GM12875 (cell line): ENCODE results near the gene PAIP2B.
"Not testable (repeated sequence)": the region's sequence is repeated elsewhere in the genome, so short reads cannot be mapped to it uniquely, and the experiment has no call there.

Experiments used
- H3K4me3 ChIP-seq: one replicate; pipeline ENCODE4 v1.5.1; 2011; ENCODE audit warnings: low read depth, low read length, control low read depth
- CTCF ChIP-seq: IDR thresholded peaks from 2 replicates; pipeline ENCODE4 v1.5.1; 2011; ENCODE audit warnings: low read depth, mild to moderate bottlenecking, control low read depth, inconsistent platforms, low read length, moderate library complexity, borderline replicate concordance; ENCODE audit not compliant: insufficient read depth

PAIP2B gene

GRCh38 chr2:71206271-71206670, 20.6 kb downstream of the PAIP2B start:
- no peak for TF ChIP-seq CTCF
- H3K4me3 ChIP-seq: no peak overlapping the region

- H3K4me3 ChIP-seq: no peak overlapping the region
- no peak for TF ChIP-seq CTCF
Observed at GRCh38 chr2:71191570-71191943, 35.3 kb downstream of the PAIP2B start.

- no peak overlapping the region for H3K4me3 ChIP-seq
- TF ChIP-seq CTCF: no peak
Observed at GRCh38 chr2:71190656-71191569, 36.0 kb downstream of the PAIP2B start.

GRCh38 chr2:71187589-71187988, 39.3 kb downstream of the PAIP2B start:
- no peak for TF ChIP-seq CTCF

GRCh38 chr2:71186973-71187372, 39.9 kb downstream of the PAIP2B start:
- no peak overlapping the region for H3K4me3 ChIP-seq
- no peak for TF ChIP-seq CTCF

More at GRCh38 chr2:71187589-71187988, 39.3 kb downstream of the PAIP2B start:
- H3K4me3 ChIP-seq: no peak overlapping the region

- not testable (repeated sequence) for H3K4me3 ChIP-seq
Observed at GRCh38 chr2:71183306-71184115, 43.4 kb downstream of the PAIP2B start.

- no peak overlapping the region for H3K4me3 ChIP-seq
- TF ChIP-seq CTCF: no peak
Observed at GRCh38 chr2:71181316-71181715, 45.6 kb downstream of the PAIP2B start.

- not testable (repeated sequence) for H3K4me3 ChIP-seq
Observed at GRCh38 chr2:71178836-71179235, 48.1 kb downstream of the PAIP2B start.
